ENCODE measurements around the gene ADNP. TPM values are rescaled to one million over a fixed set of nuclear protein-coding genes. Genes with fewer than 3 reads are reported as not detected.

The ADNP gene
- total RNA-seq, 1 donor from 2014 or later: 139 TPM

GRCh38 chr20:50852085-50852484, 79.2 kb downstream of the ADNP start:
- Mint-ChIP-seq H3K36me3 (ENCODE audit: unreplicated experiment) (no peaks in the 10 kb centered on the region), H3K4me1 (ENCODE audit: low read depth, unreplicated experiment) (no peaks in the 10 kb centered on the region), H3K9me3 (ENCODE audit: unreplicated experiment) (peaks cover 7% of the 10 kb centered on the region), H3K27me3 (ENCODE audit: unreplicated experiment) (peaks cover 4% of the 10 kb centered on the region), H3K27ac (ENCODE audit: unreplicated experiment) (no peak overlapping the region), H3K4me3 (ENCODE audit: unreplicated experiment) (no peak overlapping the region)
- DNase-seq: no peak
- TF ChIP-seq CTCF (IDR thresholded peaks at IDR 0.05; ENCODE audit: partially characterized antibody, unreplicated experiment): no peak

- Mint-ChIP-seq H3K9me3 (ENCODE audit: unreplicated experiment) (peaks cover 8% of the 10 kb centered on the region), H3K36me3 (ENCODE audit: unreplicated experiment) (no peaks in the 10 kb centered on the region), H3K27ac (ENCODE audit: unreplicated experiment) (no peak overlapping the region), H3K4me1 (ENCODE audit: low read depth, unreplicated experiment) (no peaks in the 10 kb centered on the region), H3K27me3 (ENCODE audit: unreplicated experiment) (peaks cover 4% of the 10 kb centered on the region), H3K4me3 (ENCODE audit: unreplicated experiment) (no peak overlapping the region)
- no peak for DNase-seq
- TF ChIP-seq CTCF (IDR thresholded peaks at IDR 0.05; ENCODE audit: partially characterized antibody, unreplicated experiment): no peak
Observed at GRCh38 chr20:50850721-50851286, 80.4 kb downstream of the ADNP start.

GRCh38 chr20:50848846-50849673, 82.2 kb downstream of the ADNP start:
- H3K27me3 Mint-ChIP-seq (ENCODE audit: unreplicated experiment): no peaks in the 10 kb centered on the region
- no peak overlapping the region for H3K27ac Mint-ChIP-seq (ENCODE audit: unreplicated experiment)
- no peaks in the 10 kb centered on the region for H3K36me3 Mint-ChIP-seq (ENCODE audit: unreplicated experiment)
- peaks cover 4% of the 10 kb centered on the region for H3K9me3 Mint-ChIP-seq (ENCODE audit: unreplicated experiment)
- H3K4me3 Mint-ChIP-seq (ENCODE audit: unreplicated experiment): no peak overlapping the region
- TF ChIP-seq CTCF (IDR thresholded peaks at IDR 0.05; ENCODE audit: partially characterized antibody, unreplicated experiment): no peak
- no peaks in the 10 kb centered on the region for H3K4me1 Mint-ChIP-seq (ENCODE audit: low read depth, unreplicated experiment)
- no peak for DNase-seq

GRCh38 chr20:50848341-50848808, 82.9 kb downstream of the ADNP start:
- no peaks in the 10 kb centered on the region for H3K36me3 Mint-ChIP-seq (ENCODE audit: unreplicated experiment)
- no peak overlapping the region for H3K4me3 Mint-ChIP-seq (ENCODE audit: unreplicated experiment)
- peaks cover 4% of the 10 kb centered on the region for H3K9me3 Mint-ChIP-seq (ENCODE audit: unreplicated experiment)
- H3K27ac Mint-ChIP-seq (ENCODE audit: unreplicated experiment): no peak overlapping the region
- no peak for DNase-seq
- TF ChIP-seq CTCF (IDR thresholded peaks at IDR 0.05; ENCODE audit: partially characterized antibody, unreplicated experiment): no peak
- no peaks in the 10 kb centered on the region for H3K4me1 Mint-ChIP-seq (ENCODE audit: low read depth, unreplicated experiment)
- H3K27me3 Mint-ChIP-seq (ENCODE audit: unreplicated experiment): no peaks in the 10 kb centered on the region
